ENCODE measurements around the gene C3orf22.

Gene C3orf22

GRCh38 chr3:126526668-126527005, 32.1 kb downstream of the C3orf22 start:
- no peak overlapping the region for H3K4me3 ChIP-seq (ENCODE audit: low read length)
- DNase-seq (ENCODE audit: low read depth) = no peak

GRCh38 chr3:126525853-126526667, 32.7 kb downstream of the C3orf22 start:
- TF ChIP-seq CTCF (IDR thresholded peaks at IDR 0.05; ENCODE audit: insufficient read depth, low read depth, low read length, missing control alignments) = no peak
- DNase-seq (ENCODE audit: low read depth) = no peak
- no peak overlapping the region for H3K4me3 ChIP-seq (ENCODE audit: low read length)

More at GRCh38 chr3:126526668-126527005, 32.1 kb downstream of the C3orf22 start:
- TF ChIP-seq CTCF (IDR thresholded peaks at IDR 0.05; ENCODE audit: insufficient read depth, low read depth, low read length, missing control alignments) = no peak

- no peak overlapping the region for H3K4me3 ChIP-seq (ENCODE audit: low read length)
- TF ChIP-seq CTCF (IDR thresholded peaks at IDR 0.05; ENCODE audit: insufficient read depth, low read depth, low read length, missing control alignments) = no peak
- no peak for DNase-seq (ENCODE audit: low read depth)
Measured at GRCh38 chr3:126525091-126525852, 33.5 kb downstream of the C3orf22 start.

- DNase-seq (ENCODE audit: low read depth) = no peak
- peak overlapping the region; percentile 22 for H3K4me3 ChIP-seq (ENCODE audit: low read length)
Measured at GRCh38 chr3:126524429-126524988, 34.2 kb downstream of the C3orf22 start.

GRCh38 chr3:126523745-126524428, 34.8 kb downstream of the C3orf22 start, which contains the start of gene CHST13:
Gene CHST13 (plus strand): TSS chr3:126524155. CDS start chr3:126524333, 178 bp downstream.
- DNase-seq (ENCODE audit: low read depth) = peak; percentile 60
- TF ChIP-seq CTCF (IDR thresholded peaks at IDR 0.05; ENCODE audit: insufficient read depth, low read depth, low read length, missing control alignments) = no peak
- H3K4me3 ChIP-seq (ENCODE audit: low read length) = peak within 1 kb of the TSS; percentile 22

More at GRCh38 chr3:126524429-126524988, 34.2 kb downstream of the C3orf22 start:
- no peak for TF ChIP-seq CTCF (IDR thresholded peaks at IDR 0.05; ENCODE audit: insufficient read depth, low read depth, low read length, missing control alignments)

GRCh38 chr3:126522363-126522788, 36.4 kb downstream of the C3orf22 start:
- peak; percentile 50 for DNase-seq (ENCODE audit: low read depth)
- peak; percentile 84 for TF ChIP-seq CTCF (IDR thresholded peaks at IDR 0.05; ENCODE audit: insufficient read depth, low read depth, low read length, missing control alignments)
- H3K4me3 ChIP-seq (ENCODE audit: low read length) = no peak overlapping the region
